Erythroblast (primary cell): Measurements from ENCODE around the gene ADAMTS18.

ENCODE experiments used
- GATA1 ChIP-seq: IDR thresholded peaks from 2 replicates; pipeline ENCODE4 v1.6.1; 2011; ENCODE audit warnings: low read depth, mild to moderate bottlenecking, control low read depth, low read length, moderate library complexity
- POLR2A ChIP-seq: IDR thresholded peaks from 2 replicates; pipeline ENCODE4 v1.6.1; 2011; ENCODE audit warnings: mild to moderate bottlenecking, low read length

- TF ChIP-seq POLR2A (no peak), GATA1 (no peak)
Observed at GRCh38 chr16:77435272-77435820, 512 bp upstream of the ADAMTS18 start.
